H1 (cell line): ENCODE measurements around the gene DEXI. TPM values are rescaled to one million over a fixed set of nuclear protein-coding genes. Genes with fewer than 3 reads are reported as not detected.

Source experiments
- BCL11A ChIP-seq, 2 experiments: IDR thresholded peaks; one replicate each; pipeline ENCODE4 v1.6.1; 2011; ENCODE audit warnings: low read depth in 2 of 2, low read length in 2 of 2, mild to moderate bottlenecking in 2 of 2
- GABPA ChIP-seq: IDR thresholded peaks from 2 replicates; pipeline ENCODE4 v1.6.1; 2011; ENCODE audit warnings: mild to moderate bottlenecking, low read length, moderate library complexity, borderline replicate concordance; ENCODE audit not compliant: insufficient read depth
- HDAC2 ChIP-seq, 2 experiments: fragments of 300-600 bp in 1 of 2; sonication (generic) in 1 of 2; IDR thresholded peaks; 2 replicates each; pipeline ENCODE4 v1.6.1; 2011 to 2012; ENCODE audit warnings: low read depth in 2 of 2, low read length in 2 of 2, mild to moderate bottlenecking in 2 of 2, moderate library complexity in 2 of 2, borderline replicate concordance in 1 of 2, inconsistent platforms in 1 of 2
- KDM5A ChIP-seq: fragments of 200-600 bp; IDR thresholded peaks from 2 replicates; pipeline ENCODE4 v1.7.1; 2012; ENCODE audit warnings: mild to moderate bottlenecking, low read length, inconsistent platforms, mixed read lengths
- RNF2 ChIP-seq: fragments of 200-900, 300-1000 bp; sonication (generic); IDR thresholded peaks from 2 replicates; pipeline ENCODE4 v1.7.1; 2016; ENCODE audit warnings: borderline replicate concordance, low read depth, mild to moderate bottlenecking, antibody characterized with exemption, low read length; ENCODE audit not compliant: poor library complexity, severe bottlenecking; ENCODE audit errors: missing control alignments
- SIN3A ChIP-seq, 2 experiments: IDR thresholded peaks in 1 of 2; conservative IDR thresholded peaks in 1 of 2; 2 replicates each; pipeline ENCODE4 v1.6.1; 2011 to 2012; ENCODE audit warnings: low read length in 2 of 2, improper control_type of control experiment in 1 of 2, low read depth in 1 of 2, mild to moderate bottlenecking in 1 of 2
- SIRT6 ChIP-seq: IDR thresholded peaks from one replicate; pipeline ENCODE4 v1.7.1; 2012; ENCODE audit warnings: low read length, inconsistent platforms
- SP4 ChIP-seq: IDR thresholded peaks from 2 replicates; pipeline ENCODE4 v1.6.1; 2012; ENCODE audit warnings: low read length, inconsistent platforms
- polyA plus RNA-seq, 7 experiments: library from polyadenylated mRNA; depleted of rRNA in 3 of 7; stranded (reverse) in 5 of 7; unstranded in 2 of 7; fragments of >200 nt in 5 of 7; fragments of 200-250 nt in 2 of 7; gene quantifications; 1 replicate in 5 of 7; 2 replicates in 1 of 7; 4 replicates in 1 of 7; pipeline versions ENCODE4 v1.2.1 to v1.2.3, GENCODE V29; 2011 to 2013; ENCODE audit warnings: missing spikeins in 2 of 7, mixed read lengths in 2 of 7
- total RNA-seq: library from RNA; stranded (reverse); fragmentation: NEBNext Ultra II Directional; extraction: Animal tissue kit (Norgen Biotek cat#: 25700); gene quantifications from 2 replicates; pipeline ENCODE4 v1.2.1, GENCODE V29; 2021
- TF ChIP-seq, protein P1 (sequence below): fragments of 300-600 bp; sonication (generic); IDR thresholded peaks from 2 replicates; pipeline ENCODE4 v1.7.1; 2012; ENCODE audit warnings: low read length, moderate library complexity, mild to moderate bottlenecking, inconsistent platforms; ENCODE audit not compliant: insufficient replicate concordance

The DEXI gene
- total and polyA plus RNA-seq, 2 of the 8 experiments (the other 6 are each of a cell fraction or from before 2014, with no cell fraction given), result 39.5 to 47.3 TPM

DNA sequence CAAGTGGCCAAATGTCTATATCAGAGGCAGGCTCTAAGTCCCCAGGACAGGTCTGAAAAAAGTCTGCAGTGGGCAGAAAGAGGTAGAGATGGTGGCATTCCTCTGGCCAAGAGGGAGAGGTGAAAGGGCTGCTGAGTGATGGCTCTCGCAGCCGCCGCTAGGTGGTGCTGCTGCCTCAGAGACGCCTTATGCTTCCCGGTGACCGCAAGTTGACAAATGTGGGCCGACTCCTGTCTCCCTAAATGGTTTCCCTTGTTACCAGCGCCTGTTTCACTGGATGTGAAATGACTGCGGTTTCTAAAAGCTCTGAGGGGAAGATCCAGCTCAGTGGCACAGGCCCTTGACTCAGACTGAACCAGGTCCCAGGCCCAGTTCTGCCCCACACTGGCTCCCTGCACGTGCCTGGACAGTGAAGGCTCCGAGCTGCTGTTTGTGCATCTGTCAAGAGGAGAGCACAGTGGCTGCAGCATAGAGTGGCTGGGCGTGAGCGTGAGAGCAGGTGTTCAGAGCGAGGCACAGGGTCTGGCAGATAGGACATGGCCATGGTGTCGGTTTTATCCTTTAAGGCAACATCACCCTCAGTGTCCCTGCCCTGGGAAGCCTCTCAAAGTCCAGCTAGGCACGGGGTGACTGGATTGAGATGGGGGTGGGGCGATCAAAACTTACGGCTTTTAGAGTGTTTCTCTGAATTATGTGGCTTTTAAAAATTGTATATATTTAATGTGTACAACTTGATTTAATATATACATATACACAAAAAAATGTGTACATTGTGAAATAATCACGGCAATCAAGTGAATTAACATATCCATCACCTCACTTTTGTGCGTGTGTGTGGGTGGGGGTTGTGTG is 22.0 kb upstream of the DEXI start (continued):
- no peak for TF ChIP-seq RNF2
- TF ChIP-seq KDM5A, result no peak
- no peak for TF ChIP-seq SIN3A (conservative IDR thresholded peaks at IDR 0.05 in 1 of 2, IDR thresholded peaks at IDR 0.05 in 1 of 2; ENCODE audit: low read depth in 1 of 2, low read length in 2 of 2)
- TF ChIP-seq, protein P1, sequence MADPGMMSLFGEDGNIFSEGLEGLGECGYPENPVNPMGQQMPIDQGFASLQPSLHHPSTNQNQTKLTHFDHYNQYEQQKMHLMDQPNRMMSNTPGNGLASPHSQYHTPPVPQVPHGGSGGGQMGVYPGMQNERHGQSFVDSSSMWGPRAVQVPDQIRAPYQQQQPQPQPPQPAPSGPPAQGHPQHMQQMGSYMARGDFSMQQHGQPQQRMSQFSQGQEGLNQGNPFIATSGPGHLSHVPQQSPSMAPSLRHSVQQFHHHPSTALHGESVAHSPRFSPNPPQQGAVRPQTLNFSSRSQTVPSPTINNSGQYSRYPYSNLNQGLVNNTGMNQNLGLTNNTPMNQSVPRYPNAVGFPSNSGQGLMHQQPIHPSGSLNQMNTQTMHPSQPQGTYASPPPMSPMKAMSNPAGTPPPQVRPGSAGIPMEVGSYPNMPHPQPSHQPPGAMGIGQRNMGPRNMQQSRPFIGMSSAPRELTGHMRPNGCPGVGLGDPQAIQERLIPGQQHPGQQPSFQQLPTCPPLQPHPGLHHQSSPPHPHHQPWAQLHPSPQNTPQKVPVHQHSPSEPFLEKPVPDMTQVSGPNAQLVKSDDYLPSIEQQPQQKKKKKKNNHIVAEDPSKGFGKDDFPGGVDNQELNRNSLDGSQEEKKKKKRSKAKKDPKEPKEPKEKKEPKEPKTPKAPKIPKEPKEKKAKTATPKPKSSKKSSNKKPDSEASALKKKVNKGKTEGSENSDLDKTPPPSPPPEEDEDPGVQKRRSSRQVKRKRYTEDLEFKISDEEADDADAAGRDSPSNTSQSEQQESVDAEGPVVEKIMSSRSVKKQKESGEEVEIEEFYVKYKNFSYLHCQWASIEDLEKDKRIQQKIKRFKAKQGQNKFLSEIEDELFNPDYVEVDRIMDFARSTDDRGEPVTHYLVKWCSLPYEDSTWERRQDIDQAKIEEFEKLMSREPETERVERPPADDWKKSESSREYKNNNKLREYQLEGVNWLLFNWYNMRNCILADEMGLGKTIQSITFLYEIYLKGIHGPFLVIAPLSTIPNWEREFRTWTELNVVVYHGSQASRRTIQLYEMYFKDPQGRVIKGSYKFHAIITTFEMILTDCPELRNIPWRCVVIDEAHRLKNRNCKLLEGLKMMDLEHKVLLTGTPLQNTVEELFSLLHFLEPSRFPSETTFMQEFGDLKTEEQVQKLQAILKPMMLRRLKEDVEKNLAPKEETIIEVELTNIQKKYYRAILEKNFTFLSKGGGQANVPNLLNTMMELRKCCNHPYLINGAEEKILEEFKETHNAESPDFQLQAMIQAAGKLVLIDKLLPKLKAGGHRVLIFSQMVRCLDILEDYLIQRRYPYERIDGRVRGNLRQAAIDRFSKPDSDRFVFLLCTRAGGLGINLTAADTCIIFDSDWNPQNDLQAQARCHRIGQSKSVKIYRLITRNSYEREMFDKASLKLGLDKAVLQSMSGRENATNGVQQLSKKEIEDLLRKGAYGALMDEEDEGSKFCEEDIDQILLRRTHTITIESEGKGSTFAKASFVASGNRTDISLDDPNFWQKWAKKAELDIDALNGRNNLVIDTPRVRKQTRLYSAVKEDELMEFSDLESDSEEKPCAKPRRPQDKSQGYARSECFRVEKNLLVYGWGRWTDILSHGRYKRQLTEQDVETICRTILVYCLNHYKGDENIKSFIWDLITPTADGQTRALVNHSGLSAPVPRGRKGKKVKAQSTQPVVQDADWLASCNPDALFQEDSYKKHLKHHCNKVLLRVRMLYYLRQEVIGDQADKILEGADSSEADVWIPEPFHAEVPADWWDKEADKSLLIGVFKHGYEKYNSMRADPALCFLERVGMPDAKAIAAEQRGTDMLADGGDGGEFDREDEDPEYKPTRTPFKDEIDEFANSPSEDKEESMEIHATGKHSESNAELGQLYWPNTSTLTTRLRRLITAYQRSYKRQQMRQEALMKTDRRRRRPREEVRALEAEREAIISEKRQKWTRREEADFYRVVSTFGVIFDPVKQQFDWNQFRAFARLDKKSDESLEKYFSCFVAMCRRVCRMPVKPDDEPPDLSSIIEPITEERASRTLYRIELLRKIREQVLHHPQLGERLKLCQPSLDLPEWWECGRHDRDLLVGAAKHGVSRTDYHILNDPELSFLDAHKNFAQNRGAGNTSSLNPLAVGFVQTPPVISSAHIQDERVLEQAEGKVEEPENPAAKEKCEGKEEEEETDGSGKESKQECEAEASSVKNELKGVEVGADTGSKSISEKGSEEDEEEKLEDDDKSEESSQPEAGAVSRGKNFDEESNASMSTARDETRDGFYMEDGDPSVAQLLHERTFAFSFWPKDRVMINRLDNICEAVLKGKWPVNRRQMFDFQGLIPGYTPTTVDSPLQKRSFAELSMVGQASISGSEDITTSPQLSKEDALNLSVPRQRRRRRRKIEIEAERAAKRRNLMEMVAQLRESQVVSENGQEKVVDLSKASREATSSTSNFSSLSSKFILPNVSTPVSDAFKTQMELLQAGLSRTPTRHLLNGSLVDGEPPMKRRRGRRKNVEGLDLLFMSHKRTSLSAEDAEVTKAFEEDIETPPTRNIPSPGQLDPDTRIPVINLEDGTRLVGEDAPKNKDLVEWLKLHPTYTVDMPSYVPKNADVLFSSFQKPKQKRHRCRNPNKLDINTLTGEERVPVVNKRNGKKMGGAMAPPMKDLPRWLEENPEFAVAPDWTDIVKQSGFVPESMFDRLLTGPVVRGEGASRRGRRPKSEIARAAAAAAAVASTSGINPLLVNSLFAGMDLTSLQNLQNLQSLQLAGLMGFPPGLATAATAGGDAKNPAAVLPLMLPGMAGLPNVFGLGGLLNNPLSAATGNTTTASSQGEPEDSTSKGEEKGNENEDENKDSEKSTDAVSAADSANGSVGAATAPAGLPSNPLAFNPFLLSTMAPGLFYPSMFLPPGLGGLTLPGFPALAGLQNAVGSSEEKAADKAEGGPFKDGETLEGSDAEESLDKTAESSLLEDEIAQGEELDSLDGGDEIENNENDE, result no peak
- TF ChIP-seq HDAC2 (IDR thresholded peaks at IDR 0.05; ENCODE audit: borderline replicate concordance in 1 of 2, low read depth in 2 of 2, low read length in 2 of 2), result no peak
- TF ChIP-seq SP4, result no peak
- peak; percentile 34; the same call in 1 of the 2 replicates for TF ChIP-seq GABPA
- no peak for TF ChIP-seq SIRT6
- no peak for TF ChIP-seq BCL11A (IDR thresholded peaks at IDR 0.05; ENCODE audit: low read depth in 2 of 2, low read length in 2 of 2)
